Dermis blood vessel endothelial cell (primary cell): ENCODE data around the gene KCNQ1. TPM values are rescaled to one million over a fixed set of nuclear protein-coding genes. Genes with fewer than 3 reads are reported as not detected.

Source experiments
- DNase-seq: peaks from one replicate; pipeline ENCODE4 v3.0.0; 2010
- total RNA-seq: library from RNA; depleted of rRNA; stranded (reverse); fragments of >200 nt; gene quantifications from 2 replicates; pipeline ENCODE4 v1.2.3, GENCODE V29; 2014

The KCNQ1 gene
- total RNA-seq, 1 donor from 2014 or later = 0.34 TPM

DNA sequence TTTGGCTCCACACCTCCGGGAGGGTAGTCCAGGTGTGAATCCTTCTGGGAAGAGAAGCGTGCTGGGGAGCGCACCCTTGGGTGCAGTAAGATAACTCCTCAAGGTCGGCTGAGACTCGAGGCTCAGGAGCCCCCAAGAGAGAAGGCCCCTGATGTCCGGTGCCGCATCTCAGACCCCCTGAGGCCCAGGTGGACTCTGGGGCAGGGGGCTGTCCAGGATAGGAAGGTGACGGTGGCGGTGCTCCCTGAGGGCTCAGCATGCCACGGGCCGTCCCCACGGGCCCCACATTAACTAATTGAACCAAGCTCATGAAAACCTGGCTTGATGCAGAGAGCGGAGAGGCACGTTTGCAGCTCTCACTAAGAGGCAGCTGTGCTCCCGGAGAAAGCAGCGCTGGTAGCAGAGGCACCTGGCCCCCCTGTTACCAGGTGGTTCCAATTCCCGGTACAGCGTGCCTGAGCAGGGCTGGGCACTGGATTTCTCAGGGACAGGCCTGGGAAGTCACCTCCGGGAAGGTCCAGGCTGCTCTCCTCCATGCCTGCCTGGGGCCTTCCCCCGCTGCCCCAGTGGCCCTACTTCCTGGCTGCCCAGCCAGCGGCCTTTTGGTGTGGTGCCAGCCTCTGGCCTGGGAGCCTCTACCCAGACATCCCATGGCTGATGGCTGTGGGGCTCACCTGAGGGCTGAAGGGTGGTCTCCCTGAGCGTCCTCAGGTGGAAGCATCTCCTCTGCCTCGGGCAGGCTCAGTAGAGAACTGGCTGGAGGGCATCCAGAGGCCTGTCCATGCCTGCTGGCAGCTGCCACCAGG is 1.1 kb downstream of the KCNQ1 start:
- DNase-seq = no peak

DNA sequence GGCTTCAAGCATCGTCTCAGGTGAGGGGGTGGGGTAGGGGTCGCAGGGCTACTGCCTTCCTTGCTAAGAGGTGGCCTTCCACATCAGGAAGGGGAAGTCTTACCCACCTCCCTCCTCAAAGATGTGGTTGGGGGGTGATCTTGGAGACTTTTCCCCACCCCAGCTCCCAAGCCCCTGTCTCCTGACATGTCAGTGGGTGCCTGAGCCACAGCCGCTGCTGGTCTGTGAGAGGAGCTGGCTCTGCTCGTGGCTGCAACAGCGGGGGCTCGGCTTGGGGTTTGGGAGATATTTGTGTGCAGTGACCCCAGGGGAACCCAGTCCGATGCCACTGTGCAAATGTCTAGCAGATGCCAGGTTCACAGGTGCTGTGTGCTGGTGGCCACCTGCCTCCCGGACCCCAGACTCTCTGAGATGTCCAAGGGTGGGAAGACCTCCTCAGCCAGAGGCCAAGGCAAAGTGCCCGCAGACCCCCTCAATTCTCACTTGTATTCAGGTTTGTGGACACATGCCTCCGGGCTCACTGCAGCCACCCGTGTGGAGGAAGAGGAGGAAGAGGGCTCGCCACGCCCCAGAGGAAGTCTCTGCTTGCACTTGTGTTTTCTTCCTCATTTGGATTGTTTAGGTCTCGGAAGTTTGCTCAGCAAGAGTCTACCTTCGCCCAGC is 1.9 kb downstream of the KCNQ1 start:
- no peak for DNase-seq

DNA sequence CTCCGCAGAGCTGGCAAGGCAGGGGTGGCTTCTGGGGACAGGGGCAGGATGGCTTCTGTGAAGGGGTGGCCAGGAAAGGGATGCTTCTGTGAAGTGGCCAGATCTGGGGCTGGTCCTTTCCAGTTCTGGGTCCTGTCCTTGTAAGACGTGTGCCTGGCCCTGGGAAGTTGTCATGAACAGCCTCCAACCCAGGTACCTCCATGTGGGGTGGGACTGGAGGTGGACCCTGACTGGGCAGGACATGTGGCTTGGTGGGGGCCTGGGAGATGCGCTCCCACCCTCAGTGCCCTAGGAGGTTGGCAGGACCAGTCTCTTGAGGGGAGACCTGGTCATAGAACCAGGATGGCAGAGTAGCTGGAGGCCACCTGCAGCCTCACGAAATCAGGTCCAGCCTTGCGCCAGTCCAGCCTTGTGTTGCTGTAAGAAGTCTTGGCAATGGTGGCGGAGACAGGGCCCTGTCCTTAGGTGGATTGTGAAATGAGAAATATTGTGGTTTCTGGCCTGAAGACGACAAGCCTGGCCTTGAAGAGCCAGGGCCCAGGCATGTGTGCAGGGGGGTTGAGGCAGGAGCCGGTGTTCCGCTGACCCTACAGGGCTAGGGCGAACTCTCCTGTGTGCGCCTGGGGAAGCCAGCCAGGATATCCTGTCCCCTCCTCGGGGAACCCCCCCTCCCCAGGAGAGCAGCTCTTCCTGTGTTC is 2.6 kb downstream of the KCNQ1 start:
- DNase-seq = no peak

DNA sequence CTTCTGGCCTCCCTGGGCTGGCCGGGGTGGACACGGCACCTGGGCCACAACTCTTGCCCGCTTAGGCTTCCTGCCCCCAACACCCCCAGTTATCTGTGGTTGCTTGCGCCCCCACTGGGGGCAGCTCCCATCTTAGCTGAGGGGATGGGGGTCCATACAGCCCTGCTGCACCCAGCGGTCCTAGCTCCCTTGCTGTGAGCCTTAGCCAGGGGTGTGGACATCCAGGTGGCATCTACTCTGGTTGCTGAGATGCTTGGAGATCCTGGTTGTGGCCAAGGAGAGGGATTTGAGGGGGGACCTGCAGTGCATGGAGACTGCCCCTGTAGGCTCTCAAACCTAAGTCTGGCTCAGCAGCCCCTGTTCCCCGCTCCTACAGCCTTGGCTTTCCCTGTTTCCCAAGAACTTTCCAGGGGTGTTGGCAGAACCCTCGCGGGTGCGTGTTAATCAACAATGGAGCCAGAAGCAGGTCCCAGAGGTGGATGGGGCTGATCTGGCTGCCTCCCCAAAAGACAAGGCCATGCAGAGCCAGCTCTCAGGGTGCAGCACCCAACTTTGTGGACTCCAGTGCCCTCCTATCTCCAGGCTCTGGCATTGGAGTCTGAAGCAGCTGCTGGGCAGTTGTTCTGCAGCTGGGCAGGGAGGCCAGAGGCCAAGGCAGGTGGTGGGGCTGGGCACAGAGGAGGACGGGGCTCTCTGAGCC is 3.3 kb downstream of the KCNQ1 start:
- no peak for DNase-seq

DNA sequence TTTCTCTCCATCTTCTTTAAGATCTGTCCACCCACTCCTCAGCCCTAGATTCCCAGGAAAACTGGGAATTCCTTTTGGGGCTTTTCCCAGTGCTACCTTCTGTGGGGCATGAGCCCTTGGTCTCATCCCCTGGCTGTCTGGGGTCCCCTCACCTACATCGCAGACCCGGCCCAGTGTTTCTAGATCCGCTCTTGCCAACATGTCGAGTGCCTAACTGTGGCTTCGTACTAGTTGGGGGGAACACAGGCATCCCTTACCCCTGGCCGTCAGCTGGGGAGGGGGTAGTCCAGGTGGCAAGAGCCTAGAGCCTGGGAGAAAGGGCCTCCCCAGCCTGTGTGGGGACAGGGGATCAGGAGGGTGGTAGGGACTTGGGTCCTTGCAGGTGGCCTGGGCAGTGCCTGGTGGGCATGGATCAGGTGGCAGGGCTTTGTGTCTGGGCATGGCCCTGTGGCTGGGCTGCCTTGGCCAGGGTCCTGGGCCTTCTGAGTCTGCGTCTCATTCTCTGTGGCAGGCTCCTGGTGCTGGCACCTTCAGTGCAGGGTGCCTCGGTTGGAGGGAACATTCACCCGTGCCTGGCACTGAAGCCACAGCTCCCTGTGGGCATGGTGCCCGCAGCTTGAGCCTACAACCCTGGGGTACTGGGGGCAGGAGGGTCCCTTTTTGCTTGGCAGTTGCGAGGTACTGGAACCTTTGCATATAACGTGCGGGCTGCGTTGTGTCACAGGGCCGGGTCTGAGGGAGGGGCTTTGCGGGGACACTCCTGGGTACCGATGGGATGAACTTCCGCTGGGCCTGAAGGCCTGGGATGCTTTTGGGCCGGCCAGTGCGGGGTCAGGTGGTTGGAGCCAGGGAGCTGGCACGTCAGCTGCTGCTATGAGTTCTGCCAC is 4.1 kb downstream of the KCNQ1 start:
- no peak for DNase-seq

DNA sequence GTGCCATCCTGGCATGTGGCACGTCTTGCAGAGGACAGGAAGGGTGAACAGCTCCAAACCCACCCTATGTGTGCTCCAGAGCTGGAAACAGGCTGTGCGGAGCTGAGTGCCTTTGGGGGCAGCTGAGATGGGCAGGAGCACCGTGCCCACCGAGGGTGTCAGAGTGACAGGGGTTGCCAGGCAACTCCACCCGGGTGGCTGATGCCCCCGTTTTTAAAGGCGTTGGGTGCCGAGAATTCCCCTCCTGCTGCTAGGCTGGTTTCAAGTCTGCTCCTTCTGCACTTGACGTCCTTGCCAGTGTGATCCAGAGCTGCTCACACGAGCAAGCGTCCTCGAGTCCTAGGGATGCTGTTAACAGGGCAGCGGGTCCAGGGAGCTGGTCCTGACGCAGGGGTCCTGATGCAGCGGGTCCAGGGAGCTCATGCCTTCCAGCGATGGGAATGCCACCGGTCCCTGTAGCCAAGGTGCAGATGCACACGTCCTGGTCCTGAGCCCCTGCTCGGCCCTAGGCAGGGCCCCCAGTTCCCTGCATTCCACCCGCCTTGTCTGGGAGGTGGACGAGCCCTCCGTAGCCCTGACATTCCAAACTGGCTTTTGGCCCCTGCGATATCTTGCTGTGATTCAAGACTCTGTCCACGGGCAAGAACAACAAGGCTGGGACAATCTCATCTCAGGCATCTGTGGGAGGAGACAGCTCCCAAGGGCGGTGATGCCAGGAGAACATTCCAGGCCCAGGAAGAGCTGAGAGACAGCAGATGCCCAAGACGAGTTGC is 4.9 kb downstream of the KCNQ1 start:
- DNase-seq = no peak

DNA sequence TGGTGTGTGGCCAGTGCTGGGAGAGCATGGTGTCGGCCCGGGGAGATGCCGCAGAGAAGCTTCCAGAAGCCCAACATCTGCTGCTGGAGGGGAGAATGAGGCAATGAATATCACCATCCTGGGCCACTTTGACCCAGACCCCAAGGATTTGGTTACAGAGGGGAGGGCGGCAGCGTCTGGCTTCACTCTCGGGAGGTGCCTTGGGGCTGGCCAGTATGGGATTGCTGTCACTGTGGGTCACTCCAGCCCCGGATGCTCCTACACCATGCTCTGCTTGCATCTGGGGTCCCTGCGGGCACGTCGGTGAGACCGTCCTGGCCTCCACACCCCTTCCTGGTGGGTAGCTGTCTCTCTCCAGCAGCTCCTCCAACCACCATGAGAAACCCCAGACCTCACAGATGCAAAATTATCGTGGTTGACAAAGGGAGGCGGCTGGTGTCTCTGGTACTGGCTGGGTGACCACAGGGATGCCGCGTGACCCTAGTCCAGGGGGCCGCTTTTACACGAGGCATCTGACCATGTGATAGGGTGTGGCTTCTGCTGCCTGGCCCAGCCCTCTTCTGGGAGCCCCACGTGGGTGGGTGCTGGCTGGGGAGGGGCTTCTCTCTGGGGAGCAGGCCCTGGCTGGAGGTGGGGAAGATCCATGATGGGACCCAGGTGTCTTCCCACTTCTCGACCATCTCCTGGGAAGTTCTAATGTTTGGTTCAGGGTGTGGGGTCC is 5.7 kb downstream of the KCNQ1 start:
- DNase-seq = no peak

DNA sequence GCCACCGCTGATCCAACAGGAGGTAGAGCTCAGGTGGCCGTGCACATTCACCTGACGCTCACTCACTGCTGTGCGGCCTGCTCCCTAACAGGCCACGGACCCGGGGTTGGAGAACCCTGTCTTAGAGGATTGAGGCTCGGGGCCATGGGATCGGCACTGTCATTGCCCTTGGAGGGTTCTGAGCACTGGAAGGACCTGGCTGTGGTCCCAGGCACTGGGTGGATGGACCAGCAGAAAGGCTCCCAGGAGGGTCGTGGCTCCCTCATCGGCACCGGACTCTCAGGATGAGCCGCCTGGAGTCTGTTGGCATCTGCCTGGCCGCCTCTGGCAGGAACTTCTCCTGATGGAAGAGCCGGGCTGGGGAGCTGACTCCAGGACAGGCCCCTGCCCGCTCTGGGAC is 6.5 kb downstream of the KCNQ1 start:
- DNase-seq = no peak

DNA sequence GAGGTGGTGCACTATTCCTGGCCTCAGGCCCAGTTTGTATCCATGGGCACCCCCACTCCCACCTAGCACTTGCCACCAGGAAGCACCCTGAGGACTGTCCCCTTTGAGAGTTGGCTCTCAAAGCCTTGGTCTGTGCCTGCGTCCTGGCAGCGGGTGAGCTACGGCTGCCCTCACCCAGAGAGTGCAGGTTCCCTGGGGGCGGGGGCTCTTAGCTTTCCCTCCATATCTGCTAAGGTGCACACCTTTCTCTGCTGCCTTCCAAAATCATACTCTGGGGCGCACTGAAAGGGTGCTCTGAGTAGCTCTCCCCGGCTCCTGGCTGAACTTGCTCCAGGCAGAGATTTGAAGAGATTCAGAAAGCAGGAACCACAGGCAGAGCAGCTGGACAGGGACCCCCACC is 7.1 kb downstream of the KCNQ1 start:
- no peak for DNase-seq

DNA sequence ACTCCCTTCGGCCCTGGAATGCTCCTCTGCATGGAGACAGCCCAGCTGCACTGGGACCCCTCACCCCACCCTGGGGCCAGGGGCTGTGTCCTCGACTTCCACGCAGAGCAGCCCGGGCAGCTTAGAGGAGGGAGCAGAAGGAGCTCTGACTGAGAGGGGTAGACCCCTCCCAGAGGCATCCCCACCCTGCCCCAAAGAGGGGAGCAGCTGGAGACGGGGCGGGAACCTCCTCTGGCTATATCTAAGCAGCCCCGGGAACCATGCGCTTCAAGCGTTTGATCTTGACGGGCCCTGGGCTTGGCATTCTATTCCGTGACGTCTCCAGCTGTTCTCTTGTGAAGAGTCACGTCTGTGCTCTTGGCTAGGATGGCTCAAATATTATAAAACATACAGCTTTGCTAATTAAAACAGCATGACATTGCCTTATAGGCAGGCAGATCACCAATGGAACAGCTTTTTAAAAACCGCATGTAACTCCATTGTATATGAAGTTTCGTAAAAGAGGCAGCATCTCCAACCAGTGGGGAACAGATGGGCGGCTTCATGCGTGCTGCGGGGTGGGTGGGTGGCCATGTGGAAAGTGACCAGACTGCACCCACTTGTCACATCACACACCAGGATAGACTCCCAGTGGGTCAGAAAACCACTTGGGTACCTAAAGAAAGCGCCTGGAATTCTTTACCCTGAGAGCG is 7.7 kb downstream of the KCNQ1 start:
- no peak for DNase-seq

DNA sequence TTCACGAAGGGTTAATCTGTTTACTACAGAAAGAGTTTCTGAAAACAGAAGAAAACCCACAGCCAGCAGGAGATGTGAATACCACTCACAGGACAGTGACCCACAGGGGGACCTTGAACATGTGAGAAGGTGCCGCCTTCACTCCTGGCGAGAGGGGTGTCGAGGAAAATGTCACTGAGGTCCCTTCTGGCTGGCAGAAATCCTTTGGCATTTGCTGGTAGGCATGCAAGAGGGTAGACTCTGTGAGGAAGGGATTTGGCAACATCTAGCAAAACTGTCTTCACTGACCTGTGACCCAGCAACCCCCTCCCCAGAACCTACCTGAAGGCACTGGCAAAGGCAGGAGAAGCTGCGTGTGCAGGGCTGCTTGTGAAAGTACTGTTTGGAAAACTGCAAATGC is 8.6 kb downstream of the KCNQ1 start:
- no peak for DNase-seq

DNA sequence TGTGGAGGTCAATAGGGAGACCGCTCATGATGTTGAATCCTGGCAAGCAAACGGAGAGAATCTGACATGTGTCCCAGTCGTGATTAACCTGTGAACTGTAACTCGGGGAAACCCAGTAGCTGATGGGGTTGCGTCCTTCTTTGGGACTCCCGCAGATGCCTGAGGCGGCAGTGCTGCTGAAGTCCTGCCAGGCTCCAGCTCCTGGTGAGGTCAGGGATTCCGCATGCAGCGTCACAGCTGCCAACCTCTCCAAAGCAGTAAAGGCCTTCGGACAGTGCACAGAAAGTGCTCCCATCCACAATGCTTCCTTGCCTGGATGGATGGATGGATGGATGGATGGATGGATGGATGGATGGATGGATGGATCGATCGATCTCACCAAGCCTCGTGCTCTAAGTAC is 13.5 kb downstream of the KCNQ1 start:
- no peak for DNase-seq

DNA sequence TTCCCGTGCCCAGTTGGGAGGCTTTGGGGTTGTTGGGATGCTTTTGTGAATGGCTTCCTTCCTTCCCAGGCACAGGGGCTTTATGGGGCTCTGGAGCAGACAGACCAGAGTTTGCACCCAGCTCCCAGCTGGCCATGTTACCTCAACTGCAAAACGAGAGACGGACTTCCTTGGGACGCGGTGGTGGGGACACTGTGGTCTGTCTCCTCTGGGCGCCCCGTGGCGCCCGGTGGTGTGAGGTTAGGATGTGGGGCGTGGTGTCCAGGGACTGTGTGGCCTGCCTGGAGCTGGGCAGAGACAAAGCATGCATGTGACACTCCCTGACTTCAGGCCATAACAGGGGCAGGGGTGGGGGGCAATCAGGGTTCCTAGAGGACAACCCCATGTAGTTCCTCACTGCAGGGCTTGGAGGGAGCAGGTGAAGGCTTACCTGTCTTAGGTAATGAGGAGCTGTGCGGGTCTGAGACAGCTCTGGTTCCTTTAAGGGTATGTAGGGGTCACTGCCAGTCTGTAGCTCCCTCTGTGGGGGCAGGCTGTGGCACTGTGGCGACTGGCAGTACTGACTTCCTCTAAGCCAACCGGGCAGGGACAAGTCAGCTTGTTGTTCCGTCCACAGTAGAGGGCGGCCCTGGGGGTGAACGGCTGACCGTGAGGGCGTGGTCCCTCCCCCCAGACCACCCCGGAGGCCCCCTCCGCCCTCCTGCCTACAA is 14.4 kb downstream of the KCNQ1 start:
- no peak for DNase-seq

DNA sequence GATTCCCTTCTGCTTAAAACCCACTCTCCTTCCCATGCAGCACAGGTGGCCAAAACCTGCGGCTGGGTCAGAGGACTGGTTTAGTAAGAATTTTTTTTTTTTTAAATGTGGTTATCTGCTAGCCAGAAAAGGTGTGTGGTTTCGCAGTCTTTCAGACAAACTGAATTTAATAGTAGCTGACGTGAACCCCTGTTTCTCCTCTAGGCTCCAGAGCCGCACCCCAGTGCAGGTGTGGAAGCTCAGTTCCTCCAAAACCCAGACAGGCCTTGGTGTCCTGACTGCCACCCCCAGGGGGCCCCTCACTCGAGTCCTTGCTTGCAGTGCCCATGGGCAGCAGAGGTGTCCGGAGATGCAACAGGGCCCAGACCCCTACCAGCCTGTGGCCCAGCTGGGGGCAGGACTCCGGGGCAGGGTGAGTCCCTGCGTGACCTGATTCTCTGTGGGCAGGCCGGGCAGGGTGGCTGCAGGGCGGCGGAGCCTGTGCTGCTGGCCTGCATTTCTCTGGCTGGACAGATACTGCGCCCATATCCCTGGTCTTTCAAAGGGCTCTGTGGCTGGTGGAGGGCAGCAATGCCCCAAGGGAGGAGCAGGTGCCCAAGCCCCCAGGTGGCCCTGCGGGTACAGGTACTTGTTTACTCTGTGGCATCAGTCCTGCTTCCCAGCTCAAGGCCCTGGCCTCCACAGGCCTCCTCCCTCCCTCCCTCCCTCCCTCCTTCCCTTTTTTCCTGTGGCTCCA is 15.2 kb downstream of the KCNQ1 start:
- DNase-seq = no peak

DNA sequence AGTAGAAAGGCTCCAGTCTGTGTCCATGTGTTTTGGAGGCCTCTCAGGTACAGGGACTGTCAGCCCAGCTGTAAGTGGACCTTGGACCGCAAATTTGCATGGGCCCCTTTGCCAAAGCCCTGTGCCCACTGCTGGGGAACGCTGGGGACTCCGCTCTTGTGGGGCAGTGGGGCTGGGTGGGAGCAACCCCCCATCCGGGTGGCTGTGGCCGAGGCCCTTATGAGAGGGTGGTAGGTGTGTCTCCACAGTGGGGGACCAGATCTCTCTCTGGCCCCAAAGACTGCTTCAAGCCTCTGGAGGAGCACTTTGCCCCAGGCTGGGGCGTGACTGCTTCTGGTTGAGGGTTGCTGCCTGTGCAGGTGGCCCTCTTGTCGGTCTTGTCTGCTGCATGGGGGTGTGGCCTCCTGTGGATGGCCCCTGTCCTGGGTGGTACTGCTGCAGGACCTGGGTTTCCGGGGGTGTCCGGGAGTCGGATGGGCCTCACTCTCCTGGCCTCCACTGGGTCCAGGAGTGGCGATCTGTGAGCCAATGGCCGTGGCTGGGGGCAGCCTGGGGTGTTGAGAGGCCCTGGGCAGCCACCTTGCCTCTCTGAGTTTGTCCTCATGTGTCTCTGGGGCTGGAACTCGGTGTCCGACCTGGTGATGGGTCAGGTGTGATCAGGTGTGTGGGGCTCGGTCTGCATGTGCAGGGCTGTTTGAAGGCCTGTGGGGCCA is 15.9 kb downstream of the KCNQ1 start:
- no peak for DNase-seq

DNA sequence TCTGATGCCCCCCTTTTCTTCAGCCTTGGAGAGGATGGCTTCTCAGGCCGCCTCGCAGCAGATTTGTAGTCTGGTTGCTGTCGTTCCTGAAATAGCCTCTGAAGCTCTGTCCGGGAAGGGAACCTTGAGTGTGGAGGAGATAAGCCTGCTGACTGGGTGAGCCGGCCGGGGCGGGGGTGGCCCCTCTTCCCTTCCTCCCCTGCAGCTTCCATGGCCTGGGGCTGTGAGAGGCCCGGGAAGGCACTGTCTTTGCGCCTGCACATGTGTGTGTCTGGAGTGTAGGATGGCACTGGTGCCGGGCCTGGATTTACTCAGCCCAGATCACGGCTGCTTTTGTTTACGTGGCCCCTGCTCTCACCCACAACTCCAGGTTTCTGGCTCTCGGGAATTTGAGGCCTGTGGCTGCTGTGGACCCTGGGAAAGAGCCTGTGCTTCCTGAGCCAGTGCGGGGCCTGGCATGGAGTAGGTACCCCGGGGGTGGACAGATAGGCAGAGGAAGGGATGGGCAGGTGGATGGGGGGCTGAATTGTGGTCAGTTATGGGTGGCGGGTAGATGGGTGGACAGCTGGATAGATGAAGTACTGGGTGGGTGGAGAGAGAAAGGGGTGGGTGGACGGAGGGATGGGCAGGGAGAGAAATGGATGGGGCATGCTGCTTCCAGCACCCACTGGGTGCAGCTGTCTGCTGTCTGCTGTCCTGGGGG is 16.6 kb downstream of the KCNQ1 start:
- no peak for DNase-seq

DNA sequence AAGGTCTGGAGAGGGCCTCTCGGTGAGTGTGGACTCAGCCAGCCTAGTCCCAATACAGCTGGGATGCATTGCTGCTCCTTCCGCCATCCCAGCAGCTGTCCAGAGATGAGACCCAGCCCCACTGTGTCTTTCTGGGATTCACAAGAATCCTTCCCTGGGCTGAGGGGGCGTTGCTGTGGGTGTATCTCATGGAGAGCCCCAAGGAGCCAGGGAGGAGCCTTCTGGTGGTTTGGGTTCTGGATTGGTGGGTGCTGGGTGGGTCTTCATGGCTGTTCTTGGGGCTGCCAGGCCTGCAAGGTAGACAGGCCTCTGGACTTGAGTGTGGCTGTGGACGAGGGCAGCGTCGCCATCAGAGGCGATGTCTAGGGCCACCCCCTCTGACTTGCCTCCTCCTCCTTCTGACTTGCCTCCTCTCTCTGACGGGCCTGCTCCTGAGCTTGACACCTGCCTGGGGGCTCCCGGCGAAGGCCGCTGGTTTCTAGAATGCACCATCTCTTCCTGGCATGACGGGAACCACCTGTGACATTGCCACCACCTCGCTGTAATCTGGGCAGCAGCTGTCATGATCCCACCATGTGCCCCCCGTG is 17.2 kb downstream of the KCNQ1 start:
- no peak for DNase-seq
